Brain pericyte (primary cell): ENCODE data around the gene BSN.
"Not testable (repeated sequence)": the region's sequence is repeated elsewhere in the genome, so short reads cannot be mapped to it uniquely, and the experiment has no call there.

Experiments used
- DNase-seq: peaks from one replicate; pipeline ENCODE4 v3.0.0-alpha.2; 2012; ENCODE audit warnings: low read depth, low spot score

The BSN gene

GRCh38 chr3:49690856-49691255 is 136.6 kb downstream of the BSN start:
- DNase-seq = not testable (repeated sequence)

- DNase-seq = not testable (repeated sequence)
These were observed 137.2 kb downstream of the BSN start for GRCh38 chr3:49691481-49691880.

- not testable (repeated sequence) for DNase-seq
These were observed 140.3 kb downstream of the BSN start for GRCh38 chr3:49694409-49695070.

DNA sequence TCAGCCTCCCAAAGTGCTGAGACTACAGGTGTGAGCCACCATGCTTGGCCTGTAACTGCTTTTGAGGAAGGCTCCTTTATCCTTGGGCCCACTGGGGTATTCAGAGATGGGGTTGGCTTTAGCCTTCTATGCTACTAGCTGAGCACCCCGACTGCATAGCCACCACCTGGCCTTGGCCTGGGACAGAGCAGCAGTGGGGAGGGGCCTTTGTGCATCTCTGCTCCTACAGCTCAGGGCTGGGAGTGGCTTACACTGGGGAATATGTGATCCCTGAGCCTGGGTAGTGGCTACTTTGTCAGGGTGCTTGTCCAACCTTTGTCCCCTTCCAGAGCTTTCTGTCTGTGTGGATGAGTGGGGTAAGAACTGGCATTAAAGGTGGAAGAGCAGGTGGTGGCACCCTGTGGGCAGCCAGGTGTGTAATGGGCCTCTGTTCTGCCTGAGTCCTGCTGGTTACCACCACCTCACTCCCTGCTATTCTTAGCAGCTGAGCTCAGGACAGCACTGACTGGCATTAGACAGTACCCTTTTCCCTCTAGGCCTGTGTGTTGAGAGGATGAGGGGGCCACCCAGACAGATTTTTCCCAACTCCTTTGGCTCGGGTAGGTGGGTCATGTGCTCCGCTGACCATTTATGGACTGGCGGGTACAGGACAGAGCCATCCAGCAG is 141.2 kb downstream of the BSN start:
- DNase-seq = not testable (repeated sequence)

- no peak for DNase-seq
These were observed 145.2 kb downstream of the BSN start for GRCh38 chr3:49699281-49699979.

DNA sequence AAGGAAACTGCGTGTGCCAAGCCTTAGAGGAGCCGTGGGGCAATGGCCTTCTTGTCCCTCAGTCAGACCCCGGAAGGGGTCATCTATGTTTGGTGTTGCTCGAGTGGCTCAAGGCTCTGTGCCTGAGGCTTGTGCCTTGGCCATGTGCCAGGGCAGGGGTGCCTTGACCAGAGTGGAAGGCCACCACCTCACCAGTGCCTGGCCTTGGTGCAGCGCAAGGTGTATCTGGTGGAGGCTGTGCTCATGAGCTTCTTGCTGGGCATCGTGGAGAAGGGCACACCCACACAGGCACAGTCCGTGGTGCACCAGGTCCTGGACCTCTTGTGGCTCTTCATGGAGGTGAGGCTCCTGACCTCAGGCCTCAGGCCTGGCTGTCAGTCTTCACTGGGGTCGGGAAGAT is 145.7 kb downstream of the BSN start:
- no peak for DNase-seq

GRCh38 chr3:49700453-49701128 is 146.3 kb downstream of the BSN start:
- no peak for DNase-seq

GRCh38 chr3:49701388-49702077 is 147.3 kb downstream of the BSN start:
- no peak for DNase-seq

DNA sequence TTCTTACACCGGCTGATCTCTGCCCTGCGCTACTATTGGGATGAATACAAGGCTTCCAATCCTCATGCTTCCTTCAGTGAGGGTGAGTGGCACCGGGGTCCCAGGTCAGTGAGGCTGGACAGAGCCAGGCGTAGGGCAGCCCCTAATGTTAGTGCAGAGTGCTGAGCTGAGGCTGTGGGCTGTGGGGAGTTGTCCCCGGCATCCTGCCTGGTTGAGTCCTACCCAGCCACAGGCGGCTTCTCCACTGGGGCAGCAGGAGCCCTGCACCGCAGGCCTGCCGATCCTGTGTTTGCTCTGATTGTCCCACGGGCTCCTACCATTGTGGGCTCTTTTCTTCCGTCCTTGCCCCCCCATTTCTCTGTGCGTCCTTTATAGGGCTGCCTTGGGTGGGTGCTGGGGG is 148.4 kb downstream of the BSN start:
- DNase-seq = no peak

DNA sequence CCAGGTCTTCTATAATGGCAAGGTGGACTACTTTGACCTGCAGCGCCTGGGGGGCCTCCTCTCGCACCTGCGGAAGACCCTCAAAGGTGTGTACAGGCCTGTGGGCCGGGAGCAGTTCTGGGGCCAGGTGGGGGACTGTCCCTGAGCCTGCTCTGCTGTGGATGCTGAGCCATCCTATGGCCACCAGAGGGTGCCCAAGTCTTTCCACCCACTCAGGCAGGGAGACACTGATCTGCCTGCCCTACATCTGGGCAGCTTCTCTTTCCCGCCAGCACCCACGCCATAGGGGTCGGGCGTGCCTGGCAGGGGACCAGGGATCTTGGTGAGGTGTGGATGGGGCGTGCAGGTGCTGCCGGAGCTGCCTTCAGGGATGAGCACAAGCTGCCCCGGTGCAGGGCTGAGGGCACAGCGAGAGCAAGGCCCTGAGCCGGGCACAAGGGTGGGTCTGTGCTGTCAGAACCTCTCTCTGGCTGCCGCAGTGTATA is 149.2 kb downstream of the BSN start:
- no peak for DNase-seq

GRCh38 chr3:49703956-49704355 is 149.7 kb downstream of the BSN start:
- no peak for DNase-seq

GRCh38 chr3:49704629-49705028 is 150.4 kb downstream of the BSN start:
- no peak for DNase-seq

DNA sequence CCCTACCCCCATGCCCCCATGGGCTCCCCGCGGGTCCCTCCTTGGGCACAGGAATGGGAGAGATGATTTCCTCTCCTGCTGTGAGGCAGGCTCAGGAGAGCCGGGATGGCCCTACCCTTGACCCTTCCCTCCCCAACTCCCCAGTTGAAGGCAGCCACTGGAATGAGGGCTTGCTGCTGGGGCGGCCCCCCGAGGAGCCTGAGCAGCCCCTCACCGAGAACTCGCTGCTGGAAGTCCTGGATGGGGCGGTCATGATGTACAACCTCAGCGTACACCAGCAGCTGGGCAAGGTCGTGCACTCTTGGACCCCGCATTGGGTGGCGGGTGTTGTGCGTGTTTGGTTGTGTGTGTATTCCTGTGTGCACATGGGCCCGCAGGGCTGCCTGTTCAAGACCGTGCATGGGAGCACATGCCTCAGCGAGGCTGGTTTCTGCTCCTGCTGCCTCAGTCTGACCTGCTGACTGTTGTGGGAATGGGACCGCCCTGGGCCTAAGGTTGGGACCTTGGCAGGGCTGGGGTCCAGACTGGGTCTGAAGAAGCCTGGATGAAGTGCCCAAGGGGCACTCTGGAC is 151.2 kb downstream of the BSN start:
- no peak for DNase-seq

- no peak for DNase-seq
These were observed 152.3 kb downstream of the BSN start for GRCh38 chr3:49706456-49707112.

GRCh38 chr3:49707113-49707480 is 152.8 kb downstream of the BSN start:
- DNase-seq = no peak

DNA sequence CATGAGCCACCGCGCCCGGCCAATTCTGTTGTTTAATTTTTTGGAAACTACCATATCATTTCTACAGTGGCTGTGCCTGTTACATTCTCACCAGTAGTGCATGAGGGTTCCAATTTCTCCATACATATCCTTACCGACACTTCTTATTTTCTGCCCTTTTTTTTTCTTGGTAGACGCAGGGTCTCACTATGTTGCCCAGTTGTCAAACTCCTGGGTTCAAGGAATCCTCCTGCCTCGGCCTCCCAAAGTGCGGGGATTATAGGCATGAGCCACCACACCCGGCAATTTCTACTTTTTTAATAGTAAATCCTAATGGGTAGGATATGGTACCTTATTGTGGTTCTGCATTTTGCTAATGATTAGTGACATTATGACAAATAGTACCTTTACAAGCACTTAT is 155.6 kb downstream of the BSN start:
- no peak for DNase-seq

DNA sequence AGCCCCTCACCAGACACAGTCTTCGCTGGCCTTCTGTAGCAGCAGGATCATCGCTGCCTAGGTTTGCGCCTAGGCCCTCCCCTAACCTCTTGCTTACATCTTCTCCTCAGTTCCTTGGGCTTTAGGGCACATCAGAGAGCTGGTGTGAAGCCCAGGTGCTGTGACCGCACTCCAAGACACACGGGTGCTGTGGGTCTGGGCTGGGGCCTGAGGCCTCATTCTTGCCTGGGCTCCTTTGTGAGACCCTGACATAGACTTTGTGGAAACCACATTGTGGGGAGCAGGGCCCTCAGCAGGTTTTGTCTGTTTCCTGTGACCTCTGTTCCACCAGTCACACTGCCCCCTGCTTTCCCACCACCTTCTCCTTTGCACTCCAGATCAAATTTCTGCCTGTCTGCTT is 157.2 kb downstream of the BSN start:
- no peak for DNase-seq

DNA sequence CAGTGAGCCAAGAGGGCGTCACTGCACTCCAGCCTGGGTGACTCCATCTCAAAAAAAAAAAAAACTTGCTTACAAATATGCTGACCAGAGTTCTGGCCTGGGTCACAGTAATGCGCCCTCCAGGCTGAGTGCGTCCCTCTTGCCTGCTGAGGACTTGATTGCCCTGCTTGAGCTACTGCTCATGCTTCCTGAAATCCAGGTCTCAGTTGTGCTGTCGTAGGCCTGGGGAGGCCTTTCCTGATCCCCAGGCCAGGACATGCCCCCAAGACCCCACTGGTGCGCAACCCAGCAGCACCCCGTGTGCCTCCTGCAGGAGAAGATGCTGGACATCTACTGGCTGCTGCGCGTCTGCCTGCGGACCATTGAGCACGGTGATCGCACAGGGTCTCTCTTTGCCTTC is 157.9 kb downstream of the BSN start:
- no peak for DNase-seq

DNA sequence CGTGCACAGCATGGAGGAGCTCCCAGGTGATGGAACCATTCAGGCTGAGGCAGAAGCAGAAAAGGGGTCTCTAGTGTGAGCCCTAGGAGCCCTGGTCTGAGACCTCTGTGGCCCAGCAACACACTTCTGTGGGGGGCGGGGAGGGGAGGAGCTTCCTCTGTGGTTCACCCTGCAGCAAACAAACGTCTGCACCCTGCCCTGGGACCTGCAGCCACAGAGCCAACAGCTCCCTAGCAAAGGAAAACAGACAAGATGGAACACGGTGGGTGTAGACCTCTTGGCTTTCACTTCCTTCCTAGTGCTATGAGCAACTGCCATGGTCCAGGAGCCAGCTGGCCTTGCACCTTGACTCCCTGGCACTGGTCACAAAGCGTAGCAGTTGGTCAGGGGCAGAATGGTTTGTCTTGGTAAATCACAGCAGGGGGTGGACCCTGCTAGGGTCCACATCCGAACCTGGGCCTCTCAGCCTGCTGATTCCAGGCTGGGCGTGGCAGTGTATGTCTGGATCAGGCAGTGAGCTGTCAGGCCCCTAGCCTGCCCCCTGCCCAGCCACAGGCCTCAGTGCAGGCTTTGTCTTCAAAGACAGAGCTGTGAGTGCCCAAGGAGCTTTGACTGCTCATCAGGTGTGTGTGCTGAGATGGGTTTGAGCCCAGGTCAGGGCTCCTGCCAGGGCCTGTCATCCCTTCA is 158.5 kb downstream of the BSN start:
- DNase-seq = no peak
